HL-60/S4 treated with retinoic acid at 250 ng/mL for 4 days and 3 days (cell line): ENCODE data around the gene LDLRAD2.
"Not testable (repeated sequence)": the region's sequence is repeated elsewhere in the genome, so short reads cannot be mapped to it uniquely, and the experiment has no call there.

Source experiments
- in situ Hi-C: fragments of 300-500 bp; cut with MboI; formaldehyde crosslinking; loops from 2 replicates; pipeline ENCODE4 v1.7.0; 2022; ENCODE audit warnings: low sequenced_read_pairs

Gene LDLRAD2

GRCh38 chr1:21783679-21784603 lies 28.1 kb upstream of the LDLRAD2 start:
- in situ Hi-C loops, result no loop called here

GRCh38 chr1:21785764-21786163 lies 26.3 kb upstream of the LDLRAD2 start:
- in situ Hi-C loops, result not testable (repeated sequence)

- in situ Hi-C loops, result no loop called here
Measured at GRCh38 chr1:21786640-21787039, 25.4 kb upstream of the LDLRAD2 start.

GRCh38 chr1:21793104-21793503 lies 19.0 kb upstream of the LDLRAD2 start:
- in situ Hi-C loops, result no loop called here

- in situ Hi-C loops, result no loop called here
Measured at GRCh38 chr1:21794656-21795055, 17.4 kb upstream of the LDLRAD2 start.

GRCh38 chr1:21795075-21795474 lies 17.0 kb upstream of the LDLRAD2 start:
- in situ Hi-C loops, result no loop called here

- in situ Hi-C loops, result no loop called here
Measured at GRCh38 chr1:21799730-21800129, 12.3 kb upstream of the LDLRAD2 start.

GRCh38 chr1:21801100-21801499 lies 11.0 kb upstream of the LDLRAD2 start:
- in situ Hi-C loops, result no loop called here

GRCh38 chr1:21804536-21804935 lies 7.5 kb upstream of the LDLRAD2 start:
- in situ Hi-C loops, result no loop called here

- in situ Hi-C loops, result no loop called here
Measured at GRCh38 chr1:21813542-21813941, 1.5 kb downstream of the LDLRAD2 start.

GRCh38 chr1:21814241-21814918 lies 2.3 kb downstream of the LDLRAD2 start:
- in situ Hi-C loops, result no loop called here

GRCh38 chr1:21814981-21815582 lies 3.0 kb downstream of the LDLRAD2 start:
- in situ Hi-C loops, result no loop called here

GRCh38 chr1:21815724-21816321 lies 3.8 kb downstream of the LDLRAD2 start:
- in situ Hi-C loops, result no loop called here

- in situ Hi-C loops, result no loop called here
Measured at GRCh38 chr1:21816602-21817302, 4.7 kb downstream of the LDLRAD2 start.

GRCh38 chr1:21818656-21819055 lies 6.6 kb downstream of the LDLRAD2 start:
- in situ Hi-C loops, result no loop called here

- in situ Hi-C loops, result no loop called here
Measured at GRCh38 chr1:21820597-21821232, 8.7 kb downstream of the LDLRAD2 start.

- in situ Hi-C loops, result no loop called here
Measured at GRCh38 chr1:21821385-21822019, 9.4 kb downstream of the LDLRAD2 start.

GRCh38 chr1:21822349-21822748 lies 10.3 kb downstream of the LDLRAD2 start:
- in situ Hi-C loops, result no loop called here

- in situ Hi-C loops, result no loop called here
Measured at GRCh38 chr1:21823206-21823979, 11.3 kb downstream of the LDLRAD2 start.
